DND-41 (cell line): ENCODE data around the gene TNNC1.

Experiments
- CTCF ChIP-seq: IDR thresholded peaks from 2 replicates; pipeline ENCODE4 v1.5.1; 2012; ENCODE audit warnings: borderline replicate concordance, low read length, moderate library complexity, mild to moderate bottlenecking; ENCODE audit not compliant: poor library complexity, severe bottlenecking; ENCODE audit errors: extremely low read depth
- EZH2 ChIP-seq: IDR thresholded peaks from 3 replicates; pipeline ENCODE4 v1.6.1; 2012; ENCODE audit warnings: borderline replicate concordance, low read depth, mild to moderate bottlenecking, moderate library complexity, low read length, inconsistent platforms; ENCODE audit not compliant: severe bottlenecking

GRCh38 chr3:52477796-52478095 lies 23.9 kb upstream of the TNNC1 start:
- TF ChIP-seq CTCF, result no peak
- no peak for TF ChIP-seq EZH2
